ENCODE measurements around the gene SLC52A1. TPM values are rescaled to one million over a fixed set of nuclear protein-coding genes. Genes with fewer than 3 reads are reported as not detected.
"Not testable (repeated sequence)": the region's sequence is repeated elsewhere in the genome, so short reads cannot be mapped to it uniquely, and the experiment has no call there.

The SLC52A1 gene
- total RNA-seq, result under 1 TPM; 0.21 to 0.32 TPM

DNA sequence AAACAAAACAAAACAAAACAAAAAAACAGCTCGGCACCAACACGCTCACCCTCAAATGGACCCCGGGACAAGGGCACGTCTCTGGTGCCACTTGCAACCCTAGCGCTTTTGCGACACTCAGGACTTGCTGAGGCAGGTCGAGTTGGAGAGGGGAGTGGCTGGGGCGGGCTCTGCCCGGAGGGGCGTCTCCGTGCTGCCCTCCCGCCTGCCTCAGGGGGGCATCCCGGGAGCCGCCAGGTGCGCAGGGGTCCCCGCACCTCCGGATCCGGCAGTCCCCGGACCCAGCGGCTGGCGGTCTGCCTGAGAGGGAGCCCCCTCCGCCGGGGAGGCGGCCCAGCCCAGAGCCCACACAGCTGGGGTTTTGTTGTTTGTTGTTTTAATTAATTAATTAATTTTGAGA, at the start of gene SLC52A1:
Gene SLC52A1, minus strand, starts transcription at position 112 of the 400 bp plus-strand sequence. CDS start 820 bp downstream, outside the sequence.
- POLR2A ChIA-PET, result interaction anchor here (0.6 kb wide), 2 partner anchors 25 to 50 kb away, joined by 4 read pairs; no protein-coding TSS in a partner anchor

DNA sequence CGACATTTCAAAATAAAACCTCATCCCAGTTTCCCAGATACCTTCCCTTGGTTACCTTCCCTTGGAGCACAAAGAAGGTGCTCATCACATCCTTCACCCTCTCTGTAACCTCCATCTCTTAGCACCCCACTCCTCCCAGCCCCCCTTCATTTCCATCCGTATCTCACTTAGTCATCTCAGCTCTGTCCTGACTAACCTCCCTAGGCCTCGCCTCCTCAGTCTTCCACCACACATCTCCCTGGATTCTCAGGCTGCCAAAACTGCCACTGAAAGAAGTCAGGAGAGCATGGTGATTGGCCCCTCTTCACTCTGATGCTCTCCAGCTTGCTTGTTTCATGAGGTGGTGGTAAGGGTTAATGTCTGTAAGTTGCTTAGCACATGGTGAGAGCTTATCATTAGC, 45.4 kb upstream of the SLC52A1 start:
- CTCF ChIA-PET, result interaction anchor here (1.1 kb wide), 1 partner anchor 50 kb away, joined by 3 read pairs; no protein-coding TSS in a partner anchor
- POLR2A ChIA-PET, result no interaction called here

More for the DNA sequence above, at the start of gene SLC52A1:
- CTCF ChIA-PET, result interaction anchor here (0.7 kb wide), 1 partner anchor 27 kb away, joined by 3 read pairs; no protein-coding TSS in a partner anchor

DNA sequence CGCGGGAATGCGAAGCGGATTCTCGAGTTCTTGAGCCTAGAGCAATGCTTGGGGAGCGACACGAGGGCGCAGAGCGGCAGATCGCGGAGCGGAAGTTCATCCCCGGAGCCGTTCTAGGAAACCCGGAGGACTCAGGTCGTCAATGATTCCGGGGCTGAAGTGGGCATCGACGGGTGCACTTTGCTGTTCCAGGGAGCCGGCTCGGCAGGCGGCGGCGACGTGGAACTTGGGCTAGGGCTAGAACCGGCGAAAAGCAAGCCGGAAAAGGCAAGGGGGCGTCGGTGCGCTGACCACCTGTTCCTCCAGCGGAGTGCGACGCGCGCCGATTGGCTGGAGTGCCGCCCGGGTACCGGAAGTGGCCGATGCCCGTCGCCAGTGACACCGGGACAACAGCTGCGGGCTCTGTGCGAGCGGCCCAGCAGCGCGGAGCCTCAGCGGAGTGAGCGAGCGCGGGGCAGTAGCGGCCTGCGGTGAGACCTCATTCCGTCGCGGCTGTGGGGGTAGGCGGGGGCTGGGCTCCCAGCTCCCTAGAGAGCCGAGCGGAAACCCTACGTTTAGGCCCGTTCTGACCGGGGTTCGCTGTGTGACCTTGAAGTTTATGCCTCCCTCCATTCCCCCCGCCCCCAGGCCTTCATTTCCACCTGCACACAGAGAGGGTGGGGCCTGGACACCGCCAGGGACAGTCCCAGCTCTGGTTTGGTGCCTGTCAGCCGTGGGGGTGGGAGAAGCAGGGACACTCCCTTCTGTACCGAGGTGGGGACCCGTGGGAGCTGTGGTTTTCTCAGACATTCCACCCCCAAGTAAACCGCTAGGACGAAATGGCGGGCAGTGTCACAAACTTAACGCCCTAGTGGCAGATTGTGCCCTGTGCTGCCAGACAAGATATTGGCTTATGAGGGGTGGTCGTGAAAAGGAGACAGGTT, 43.1 kb upstream of the SLC52A1 start, which contains the start of gene ZFP3:
Gene ZFP3, plus strand, starts transcription at position 362 of the 923 bp plus-strand sequence. CDS start 13,038 bp downstream, outside the sequence.
- CTCF ChIA-PET, result interaction anchor here (0.7 to 1.1 kb wide), 5 partner anchors 11 to 81 kb away, joined by 3 to 4 read pairs (median 3); partner anchors contain the start of genes INCA1 and KIF1C
- POLR2A ChIA-PET, result interaction anchor here (0.5 to 0.6 kb wide), 2 partner anchors 42 to 226 kb away, joined by 4 read pairs; no protein-coding TSS in a partner anchor

DNA sequence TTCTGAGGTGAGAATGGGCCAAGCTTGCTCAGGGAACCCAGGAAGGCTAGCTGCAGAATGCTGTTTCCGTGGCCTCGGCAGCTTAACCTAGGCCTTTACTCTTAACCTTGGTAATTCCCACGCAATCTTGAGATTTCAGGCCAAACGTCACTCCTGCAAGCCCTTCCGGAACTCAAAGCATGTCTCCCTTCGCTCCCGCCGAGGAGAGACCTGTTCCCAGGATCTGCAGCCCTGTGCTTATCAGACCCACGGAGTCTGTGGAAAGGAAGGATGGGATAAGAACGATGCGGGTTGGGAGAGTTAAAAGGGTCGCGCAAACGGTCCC, 42.5 kb upstream of the SLC52A1 start:
- CTCF ChIA-PET, result interaction anchor here (0.6 to 1.1 kb wide), 3 partner anchors 8 to 80 kb away, joined by 3 to 4 read pairs (median 3); partner anchors contain the start of genes INCA1 and KIF1C
- POLR2A ChIA-PET, result no interaction called here

DNA sequence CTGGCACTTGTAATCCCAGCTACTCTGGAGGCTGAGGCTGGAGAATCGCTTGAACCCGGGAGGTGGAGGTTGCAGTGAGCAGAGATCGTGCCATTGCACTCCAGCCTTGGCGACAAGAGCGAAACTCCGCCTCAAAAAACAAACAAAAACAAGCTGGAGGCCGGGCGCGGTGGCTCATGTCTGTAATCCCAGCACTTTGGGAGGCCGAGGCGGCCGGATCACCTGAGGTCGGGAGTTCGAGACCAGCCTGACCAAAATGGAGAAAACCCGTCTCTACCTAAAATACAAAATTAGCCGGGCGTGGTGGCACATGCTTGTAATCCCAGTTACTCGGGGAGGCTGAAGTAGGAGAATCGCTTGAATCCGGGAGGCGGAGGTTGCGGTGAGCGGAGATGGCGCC, 42.0 kb upstream of the SLC52A1 start:
- POLR2A ChIA-PET, result not testable (repeated sequence)
- CTCF ChIA-PET, result interaction anchor here (0.6 kb wide), 1 partner anchor 8 kb away, joined by 3 read pairs; no protein-coding TSS in a partner anchor

DNA sequence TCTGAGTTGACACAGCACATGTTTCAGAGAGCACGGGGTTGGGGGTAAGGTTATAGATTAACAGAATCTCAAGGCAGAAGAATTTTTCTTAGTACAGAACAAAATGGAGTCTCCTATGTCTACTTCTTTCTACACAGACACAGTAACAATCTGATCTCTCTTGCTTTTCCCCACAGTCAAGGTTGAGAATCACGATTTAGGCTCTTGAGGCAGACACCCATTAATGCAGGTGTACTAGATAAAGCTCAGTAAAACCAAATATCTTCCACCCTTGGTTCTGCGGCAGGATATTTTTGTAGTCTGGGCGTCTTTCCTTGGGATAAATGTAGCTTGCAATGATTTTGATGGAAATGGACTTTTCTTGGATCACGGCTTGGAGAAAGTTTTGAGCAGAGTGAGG, 40.2 kb upstream of the SLC52A1 start:
- POLR2A ChIA-PET, CTCF ChIA-PET: not testable (repeated sequence)

DNA sequence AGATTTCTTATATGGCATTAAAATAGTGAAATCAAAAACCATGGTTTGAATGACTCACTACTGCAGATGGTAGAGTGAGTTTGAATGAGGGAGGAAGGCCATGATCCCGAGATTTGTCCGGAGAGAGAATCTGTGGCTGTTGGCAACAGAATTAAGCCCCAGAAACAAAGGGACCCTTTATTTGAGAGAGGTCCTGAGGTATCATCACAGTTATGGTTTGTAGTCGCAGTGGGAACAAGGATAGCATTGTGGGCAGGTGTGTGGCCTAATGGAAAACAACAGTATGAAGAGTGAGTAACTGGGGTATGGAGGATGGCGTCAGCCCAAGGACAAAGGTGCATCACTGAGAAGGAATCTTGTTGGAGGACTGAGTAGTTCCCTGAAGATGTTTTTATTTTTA, 34.5 kb upstream of the SLC52A1 start:
- CTCF ChIA-PET, result no interaction called here
- POLR2A ChIA-PET, result no interaction called here

DNA sequence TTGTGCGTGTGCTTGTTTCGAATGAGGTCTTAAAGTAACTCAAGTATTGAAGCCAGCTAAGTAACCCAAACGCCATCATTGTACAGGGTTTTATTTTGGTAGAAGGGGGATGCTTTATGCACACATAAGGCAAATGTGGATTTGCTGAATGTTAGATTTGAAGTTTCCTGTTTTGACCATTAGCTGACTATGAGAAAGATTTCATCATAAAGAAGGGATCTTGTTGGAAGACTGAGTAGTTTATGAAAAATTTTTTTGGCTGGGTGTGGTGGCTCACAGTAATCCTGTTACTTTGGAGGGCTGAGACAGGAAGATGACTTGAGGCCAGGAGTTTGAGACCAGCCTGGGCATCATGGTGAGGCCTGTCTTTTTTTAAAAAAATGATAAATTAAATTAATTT, 33.0 kb upstream of the SLC52A1 start:
- POLR2A ChIA-PET, result interaction anchor here (0.6 kb wide), 1 partner anchor 32 kb away, joined by 6 read pairs; no protein-coding TSS in a partner anchor
- CTCF ChIA-PET, result no interaction called here

DNA sequence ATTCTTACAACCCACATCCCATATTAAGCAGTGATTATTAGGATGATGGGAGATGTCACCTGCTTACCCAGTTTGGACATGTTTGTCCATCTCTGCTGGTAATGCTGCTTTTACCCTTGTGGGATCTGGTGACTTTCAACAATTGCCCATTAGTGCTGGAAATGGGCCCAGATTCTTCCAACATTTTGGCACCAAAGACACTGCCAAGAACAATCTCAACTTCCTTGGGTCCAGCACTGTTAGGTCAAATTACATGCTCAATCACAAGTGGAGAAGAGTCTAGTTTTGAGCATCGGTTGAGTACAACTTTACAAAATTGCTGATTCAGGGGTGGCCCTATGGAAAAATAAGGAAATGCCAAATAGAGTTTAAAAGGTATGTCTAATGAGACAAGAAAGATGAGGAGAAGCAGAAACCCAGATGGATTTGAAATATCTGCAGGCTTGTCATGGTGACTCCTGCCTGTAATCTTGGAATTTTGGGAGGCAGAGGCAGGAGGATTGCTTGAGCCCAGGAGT, 30.1 kb upstream of the SLC52A1 start:
- CTCF ChIA-PET, result no interaction called here
- POLR2A ChIA-PET, result no interaction called here

DNA sequence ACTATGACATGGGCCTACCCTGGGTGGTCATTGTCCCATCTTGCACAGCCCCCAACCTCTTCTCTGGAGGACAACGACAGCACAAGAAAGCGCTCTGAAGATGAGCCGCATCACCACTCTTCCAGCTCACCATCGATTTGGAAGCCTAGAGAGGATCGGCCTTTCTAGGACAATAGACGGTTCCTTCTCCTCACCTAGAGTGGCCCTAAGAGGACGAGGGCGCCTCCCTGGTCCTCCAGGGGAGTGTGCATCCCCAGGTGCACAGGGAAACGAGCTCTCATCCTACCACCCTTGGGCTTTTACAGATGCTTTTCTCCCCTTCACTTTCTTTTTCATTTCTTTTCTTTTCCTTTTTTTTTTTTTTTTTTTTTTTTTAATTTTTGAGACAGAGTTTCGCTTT, 20.3 kb upstream of the SLC52A1 start:
- ChIA-PET POLR2A (no interaction called here), CTCF (interaction anchor here (0.6 kb wide), 2 partner anchors 43 to 97 kb away, joined by 3 to 4 read pairs; no protein-coding TSS in a partner anchor)

DNA sequence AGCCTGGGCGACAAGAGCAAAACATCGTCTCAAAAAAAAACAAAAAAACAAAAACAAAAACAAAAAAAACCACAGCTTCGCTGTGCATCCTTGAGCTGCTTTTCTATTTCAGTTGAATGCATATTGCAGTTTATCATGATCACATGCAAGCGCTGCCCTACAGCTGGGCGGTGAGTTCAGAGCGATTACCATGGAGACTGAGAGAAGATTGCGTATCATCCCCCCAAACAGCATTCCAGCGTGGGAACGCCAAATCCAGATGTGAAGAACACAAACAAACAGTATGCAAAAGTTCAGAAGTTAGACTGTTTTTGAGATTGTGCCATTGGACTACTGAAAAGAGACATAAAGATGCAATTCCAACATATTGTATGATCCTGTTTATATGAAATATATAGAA, 15.1 kb upstream of the SLC52A1 start:
- CTCF ChIA-PET, result interaction anchor here (1.2 to 2.0 kb wide), 2 partner anchors 12 to 20 kb away, joined by 6 to 7 read pairs; no protein-coding TSS in a partner anchor
- POLR2A ChIA-PET, result no interaction called here

DNA sequence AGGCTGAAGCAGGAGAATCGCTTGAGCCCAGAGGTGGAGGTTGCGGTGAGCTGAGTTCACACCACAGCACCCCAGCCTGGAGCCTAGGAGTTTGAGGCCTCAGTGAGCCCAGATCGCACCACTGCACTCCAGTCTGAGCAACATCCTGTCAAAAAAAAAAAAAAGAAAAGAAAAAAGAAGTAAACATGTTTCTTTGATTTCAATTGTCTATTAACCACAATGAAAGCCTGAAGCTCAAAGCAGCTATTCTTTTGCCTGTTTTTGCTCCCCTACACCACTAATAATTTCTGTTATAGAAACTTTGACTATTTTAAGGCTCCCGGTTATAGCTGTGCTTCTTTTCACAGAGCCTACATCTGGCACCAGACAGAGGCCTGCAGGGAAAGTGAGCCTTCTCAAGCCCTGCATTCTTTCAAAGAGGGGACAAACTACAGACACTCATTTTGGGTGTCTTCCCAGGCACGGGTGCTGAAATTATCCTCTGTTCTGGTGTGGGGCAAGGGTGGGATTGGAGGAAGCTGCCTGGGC, 14.2 kb upstream of the SLC52A1 start:
- POLR2A ChIA-PET, result interaction anchor here (0.7 to 1.0 kb wide), 3 partner anchors 19 to 417 kb away, joined by 3 to 6 read pairs (median 3); no protein-coding TSS in a partner anchor
- CTCF ChIA-PET, result interaction anchor here (0.6 to 2.0 kb wide), 6 partner anchors 13 to 140 kb away, joined by 3 to 7 read pairs (median 3); partner anchors contain the start of genes INCA1 and KIF1C

DNA sequence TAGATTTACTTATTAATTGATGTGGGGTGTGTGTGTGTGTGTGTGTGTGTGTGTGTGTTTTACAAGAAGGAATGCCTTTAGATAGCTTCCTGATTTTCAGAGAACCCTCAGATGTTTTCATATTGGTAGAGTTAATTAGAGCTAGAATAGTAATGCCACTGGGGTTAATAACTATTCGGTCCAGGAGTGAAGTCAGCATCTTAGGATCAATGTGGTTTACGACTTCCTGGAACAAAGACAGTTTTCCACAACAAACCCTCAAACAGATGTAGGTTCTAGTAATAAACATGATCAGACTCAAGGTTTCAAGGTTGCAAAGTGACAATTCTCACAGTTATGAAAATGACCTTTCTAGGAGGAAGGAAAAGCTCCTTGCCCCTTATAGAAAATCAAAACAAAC, 12.2 kb upstream of the SLC52A1 start:
- POLR2A ChIA-PET, result interaction anchor here (0.6 kb wide), 1 partner anchor 21 kb away, joined by 5 read pairs; no protein-coding TSS in a partner anchor
- CTCF ChIA-PET, result interaction anchor here (0.7 to 3.2 kb wide), 3 partner anchors 15 to 50 kb away, joined by 4 to 8 read pairs (median 5); partner anchors contain the start of genes INCA1 and KIF1C

DNA sequence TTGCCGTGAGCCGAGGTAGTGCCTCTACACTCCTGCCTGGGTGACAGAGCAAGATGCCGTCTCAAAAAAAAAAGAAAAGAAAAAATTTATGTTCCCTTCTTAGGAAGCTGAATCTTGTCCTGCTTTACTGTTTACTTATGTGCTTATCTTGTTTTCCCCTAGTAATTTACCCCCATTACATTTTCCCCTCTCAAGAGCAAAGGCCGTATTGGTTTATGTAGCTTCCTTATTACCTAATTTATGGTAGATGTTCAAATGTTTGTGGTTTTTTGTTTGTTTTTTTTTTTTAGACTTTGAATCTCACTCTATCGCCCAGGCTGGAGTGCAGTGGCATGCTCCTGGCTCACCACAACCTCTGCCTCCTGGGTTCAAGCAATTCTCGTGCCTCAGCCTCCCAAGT, 10.3 kb upstream of the SLC52A1 start:
- POLR2A ChIA-PET, result interaction anchor here (0.6 to 0.8 kb wide), 3 partner anchors 28 to 92 kb away, joined by 3 to 8 read pairs (median 4); no protein-coding TSS in a partner anchor
- CTCF ChIA-PET, result interaction anchor here (0.7 to 3.2 kb wide), 3 partner anchors 17 to 26 kb away, joined by 3 to 8 read pairs (median 3); no protein-coding TSS in a partner anchor

DNA sequence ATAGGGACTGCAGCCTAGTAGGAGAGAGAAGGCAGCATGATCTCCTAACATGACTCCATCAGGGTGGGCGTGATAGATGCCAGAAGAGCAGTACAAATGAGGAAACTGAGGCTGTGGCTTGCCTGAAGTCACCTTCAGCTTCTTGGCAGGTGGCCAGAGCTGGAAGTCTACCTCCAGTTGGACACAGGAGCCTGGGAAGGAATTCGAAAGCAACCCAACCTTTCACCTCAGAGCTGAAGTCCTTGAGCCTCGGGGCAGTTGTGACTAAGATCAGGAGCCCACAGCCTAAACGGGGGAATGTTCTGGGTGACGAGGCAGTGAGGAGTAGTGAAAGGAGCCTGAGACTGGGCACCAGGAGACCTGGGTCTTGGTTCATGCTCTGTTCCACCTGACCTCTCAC, 9.4 kb upstream of the SLC52A1 start:
- POLR2A ChIA-PET, result no interaction called here
- CTCF ChIA-PET, result no interaction called here

DNA sequence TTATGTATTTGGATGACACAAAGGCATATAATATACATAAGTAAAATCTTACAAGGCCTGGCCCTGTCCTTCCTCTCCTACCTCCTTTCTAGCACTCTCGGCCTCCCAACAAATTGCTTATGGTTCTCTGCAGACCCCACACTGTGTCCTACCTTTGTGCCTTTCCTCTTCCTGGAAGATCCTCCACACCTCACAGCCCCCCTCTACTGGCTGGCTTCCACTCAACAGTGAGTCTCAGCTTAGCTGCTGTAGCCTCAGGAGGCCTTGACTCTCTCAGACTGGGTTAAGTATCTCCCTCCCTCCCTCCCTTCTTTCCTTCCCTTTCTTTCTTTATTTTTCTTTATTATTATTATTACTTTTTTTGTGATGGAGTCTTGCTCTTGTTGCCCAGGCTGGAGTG, 8.3 kb upstream of the SLC52A1 start:
- ChIA-PET CTCF (no interaction called here), POLR2A (no interaction called here)

DNA sequence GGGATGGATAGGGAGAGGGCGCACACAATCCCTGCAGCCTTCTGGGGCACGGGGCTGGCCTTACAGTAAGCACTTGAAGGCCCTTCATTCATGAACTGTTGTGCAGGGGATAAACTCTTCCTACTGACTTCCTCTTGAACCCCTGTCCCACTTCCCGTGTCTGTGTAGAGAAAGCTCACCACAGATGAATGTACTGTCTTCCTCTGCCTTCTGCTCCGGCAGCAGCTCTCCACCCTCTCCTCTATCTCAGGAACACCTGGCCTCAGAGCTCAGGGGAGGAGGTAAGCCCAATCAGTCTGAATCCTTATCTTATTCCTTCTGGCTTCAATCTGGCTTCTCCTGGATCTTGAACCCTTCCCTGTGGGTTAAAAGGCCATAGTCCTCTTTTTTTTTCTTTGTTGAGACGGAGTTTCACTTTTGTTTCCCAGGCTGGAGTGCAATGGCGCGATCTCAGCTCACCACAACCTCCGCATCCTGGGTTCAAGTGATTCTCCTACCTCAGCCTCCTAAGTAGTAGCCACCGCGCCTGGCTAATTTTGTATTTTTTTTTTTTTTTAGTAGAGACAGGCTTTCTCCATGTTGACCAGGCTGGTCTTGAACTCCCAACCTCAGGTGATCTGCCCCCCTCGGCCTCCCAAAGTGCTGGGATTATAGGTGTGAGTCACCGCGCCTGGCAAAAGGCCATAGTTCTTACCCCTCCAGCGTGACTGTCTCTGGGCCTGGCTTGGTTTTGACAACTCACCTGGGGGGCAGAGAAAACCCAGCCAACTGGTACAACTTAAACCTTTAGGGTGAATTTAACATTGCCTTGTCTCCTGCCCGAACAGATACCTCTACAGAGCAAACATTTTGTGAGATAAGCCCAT, 7.2 kb upstream of the SLC52A1 start:
- CTCF ChIA-PET, result interaction anchor here (0.6 kb wide), 1 partner anchor 20 kb away, joined by 3 read pairs; no protein-coding TSS in a partner anchor
- POLR2A ChIA-PET, result interaction anchor here (0.6 kb wide), 2 partner anchors 13 to 62 kb away, joined by 4 to 5 read pairs; no protein-coding TSS in a partner anchor

DNA sequence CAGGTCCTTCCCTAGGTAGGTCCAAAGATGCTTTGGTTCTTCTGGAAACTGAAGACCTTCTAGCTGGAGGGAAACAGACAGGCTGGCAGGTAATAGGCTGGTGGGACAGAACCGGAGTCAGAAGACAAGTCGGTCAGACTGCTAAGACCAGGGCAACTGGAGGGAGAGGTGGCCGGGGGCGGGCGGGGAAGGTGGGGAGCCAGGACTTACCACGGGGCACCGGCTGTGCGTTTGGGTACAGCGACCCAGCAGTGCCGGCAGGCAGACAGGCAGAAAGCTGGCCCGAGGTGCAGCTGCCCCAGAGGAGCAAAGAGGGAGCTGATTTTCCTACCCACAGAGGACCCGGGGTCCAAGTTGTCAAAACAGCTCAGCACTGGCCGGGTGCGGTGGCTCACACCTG, 575 bp downstream of the SLC52A1 start:
- CTCF ChIA-PET, result interaction anchor here (0.7 to 1.1 kb wide), 2 partner anchors 14 to 28 kb away, joined by 3 read pairs; no protein-coding TSS in a partner anchor
- POLR2A ChIA-PET, result interaction anchor here (0.6 kb wide), 1 partner anchor 255 kb away, joined by 3 read pairs; no protein-coding TSS in a partner anchor

All from activated CD8-positive, alpha-beta memory T cell treated with anti-CD3 and anti-CD28 coated beads for 36 hours (primary cell).